HEK293 (cell line): ENCODE results near the gene LPCAT1.

ENCODE experiments used
- CTCF ChIA-PET: fragments of 350-600 bp; formaldehyde crosslinking; extraction: SDS; loops from one replicate; lab custom pipeline; 2021; ENCODE audit warnings: antibody characterized with exemption; lab: Yijun Ruan, JAX
- POLR2A ChIA-PET: fragments of 300-600 bp; formaldehyde crosslinking; extraction: SDS; loops from one replicate; lab custom pipeline; 2020; ENCODE audit warnings: antibody characterized with exemption, inconsistent platforms; lab: Yijun Ruan, JAX
- H3K27ac ChIP-seq: fragments of 200-500 bp; sonication (Bioruptor generic); 2 replicates; pipeline ENCODE4 v1.5.1; 2014; ENCODE audit warnings: low read depth, low read length, control low read depth, inconsistent platforms; ENCODE audit errors: extremely low read depth
- H3K36me3 ChIP-seq, 2 experiments: fragments of 200-500 bp in 1 of 2; sonication (Bioruptor generic) in 1 of 2; 1 replicate in 1 of 2; 2 replicates in 1 of 2; pipeline ENCODE4 v1.5.1; 2014 to 2017; ENCODE audit warnings: inconsistent platforms in 2 of 2, low read length in 2 of 2; ENCODE audit not compliant: control insufficient read depth in 2 of 2, insufficient read depth in 1 of 2
- H3K4me1 ChIP-seq: fragments of 200-500 bp; sonication (Bioruptor generic); 2 replicates; pipeline ENCODE4 v1.5.1; 2014; ENCODE audit warnings: mild to moderate bottlenecking, low read length, inconsistent platforms; ENCODE audit not compliant: control insufficient read depth, insufficient read depth
- H3K4me3 ChIP-seq: 2 replicates; pipeline ENCODE4 v1.5.1; 2011; ENCODE audit warnings: low read depth, mild to moderate bottlenecking, control low read depth, low read length, moderate library complexity
- H3K9me3 ChIP-seq: fragments of 200-500 bp; sonication (Bioruptor generic); 2 replicates; pipeline ENCODE4 v1.5.1; 2014; ENCODE audit warnings: low read depth, low read length, inconsistent platforms; ENCODE audit not compliant: control insufficient read depth, insufficient read depth
- BCL11B ChIP-seq: fragments of 450-650 bp; formaldehyde crosslinking; IDR thresholded peaks from 2 replicates; pipeline ENCODE4 v1.5.1; 2016; ENCODE audit warnings: low read depth, missing biosample characterization, missing genetic modification characterization
- SP7 ChIP-seq: fragments of 450-650 bp; formaldehyde crosslinking; IDR thresholded peaks from 2 replicates; pipeline ENCODE4 v1.5.1; 2016; ENCODE audit warnings: missing biosample characterization, missing genetic modification characterization
- ZNF112 ChIP-seq: fragments of 450-650 bp; formaldehyde crosslinking; IDR thresholded peaks from 2 replicates; pipeline ENCODE4 v1.5.0; 2017; ENCODE audit warnings: missing biosample characterization, missing genetic modification characterization
- ZNF24 ChIP-seq: fragments of 450-650 bp; formaldehyde crosslinking; IDR thresholded peaks from 2 replicates; pipeline ENCODE4 v1.5.1; 2016; ENCODE audit warnings: missing biosample characterization, missing genetic modification characterization
- ZNF248 ChIP-seq: fragments of 450-650 bp; formaldehyde crosslinking; IDR thresholded peaks from 2 replicates; pipeline ENCODE4 v1.5.1; 2017; ENCODE audit warnings: missing biosample characterization, missing genetic modification characterization
- ZNF274 ChIP-seq, 2 experiments: fragments of 200-500 bp in 1 of 2; fragments of 450-650 bp in 1 of 2; sonication (Bioruptor generic) in 1 of 2; formaldehyde crosslinking in 1 of 2; IDR thresholded peaks; 2 replicates each; pipeline versions ENCODE4 v1.5.1 to v1.6.1; 2014 to 2016; ENCODE audit warnings: borderline replicate concordance in 1 of 2, inconsistent platforms in 1 of 2, low read length in 1 of 2, missing biosample characterization in 1 of 2, missing genetic modification characterization in 1 of 2
- ZNF280D ChIP-seq: fragments of 450-650 bp; formaldehyde crosslinking; IDR thresholded peaks from 2 replicates; pipeline ENCODE4 v1.5.1; 2016; ENCODE audit warnings: missing biosample characterization, missing genetic modification characterization
- ZNF426 ChIP-seq: fragments of 450-650 bp; formaldehyde crosslinking; IDR thresholded peaks from 2 replicates; pipeline ENCODE4 v1.5.1; 2017; ENCODE audit warnings: missing biosample characterization, missing genetic modification characterization, mild to moderate bottlenecking, inconsistent platforms, moderate library complexity
- ZNF433 ChIP-seq: fragments of 450-650 bp; formaldehyde crosslinking; IDR thresholded peaks from 2 replicates; pipeline ENCODE4 v1.5.1; 2016; ENCODE audit warnings: missing biosample characterization, missing genetic modification characterization, low read depth
- ZNF530 ChIP-seq: fragments of 450-650 bp; formaldehyde crosslinking; IDR thresholded peaks from 2 replicates; pipeline ENCODE4 v1.5.1; 2016; ENCODE audit warnings: low read depth, missing biosample characterization, missing genetic modification characterization
- ZNF561 ChIP-seq: fragments of 450-650 bp; IDR thresholded peaks from 2 replicates; pipeline ENCODE4 v1.5.1; 2018; ENCODE audit warnings: missing biosample characterization, missing genetic modification characterization, borderline replicate concordance
- ZNF701 ChIP-seq: fragments of 450-650 bp; formaldehyde crosslinking; IDR thresholded peaks from 2 replicates; pipeline ENCODE4 v1.5.1; 2016; ENCODE audit warnings: missing biosample characterization, missing genetic modification characterization
- ZNF791 ChIP-seq: fragments of 450-650 bp; formaldehyde crosslinking; IDR thresholded peaks from 2 replicates; pipeline ENCODE4 v1.5.1; 2016; ENCODE audit warnings: missing biosample characterization, missing genetic modification characterization
- ZNF843 ChIP-seq: fragments of 450-650 bp; formaldehyde crosslinking; IDR thresholded peaks from 2 replicates; pipeline ENCODE4 v1.5.1; 2016; ENCODE audit warnings: missing biosample characterization, missing genetic modification characterization
- ZSCAN18 ChIP-seq: fragments of 450-650 bp; formaldehyde crosslinking; IDR thresholded peaks from 2 replicates; pipeline ENCODE4 v1.5.1; 2016; ENCODE audit warnings: missing biosample characterization, missing genetic modification characterization
- ZXDB ChIP-seq: fragments of 450-650 bp; formaldehyde crosslinking; IDR thresholded peaks from 2 replicates; pipeline ENCODE4 v1.5.1; 2016; ENCODE audit warnings: missing biosample characterization, missing genetic modification characterization
- TF ChIP-seq, protein P1 (sequence below): fragments of 450-650 bp; formaldehyde crosslinking; IDR thresholded peaks from 2 replicates; pipeline ENCODE4 v1.5.1; 2016; ENCODE audit warnings: missing biosample characterization, missing genetic modification characterization
- TF ChIP-seq, protein P2 (sequence below): fragments of 450-650 bp; IDR thresholded peaks from 2 replicates; pipeline ENCODE4 v1.5.1; 2018; ENCODE audit warnings: missing biosample characterization, mild to moderate bottlenecking, missing genetic modification characterization

LPCAT1 gene

GRCh38 chr5:1477341-1477740 lies 46.4 kb downstream of the LPCAT1 start (continued):
- TF ChIP-seq ZNF426 (tag by site-specific recombination) (no peak), ZSCAN18 (no peak)
- TF ChIP-seq, all 188 proteins: peak for 0

DNA sequence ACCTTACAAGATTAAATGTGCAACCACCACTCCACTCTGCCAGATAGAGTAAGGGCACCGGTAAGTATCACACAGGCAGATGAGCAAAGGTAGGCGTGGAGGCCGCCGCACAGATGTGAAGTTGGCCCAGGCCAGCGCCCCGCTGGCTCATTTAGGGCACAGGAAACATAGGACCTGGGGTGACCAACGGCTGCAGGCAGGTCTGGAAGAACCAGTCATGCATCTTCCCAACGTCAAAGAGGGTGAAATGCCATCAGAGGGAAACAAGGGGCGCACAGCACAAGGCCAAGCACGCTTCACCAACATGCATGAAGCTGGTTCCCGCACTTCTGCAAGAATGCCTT lies 46.8 kb downstream of the LPCAT1 start:
- CTCF ChIA-PET, result interaction anchor here (0.8 kb wide), 1 partner anchor 168 kb away, joined by 3 read pairs; no protein-coding TSS in a partner anchor
- POLR2A ChIA-PET, result no interaction called here
- no peaks in the 10 kb centered on the region for H3K4me1 ChIP-seq
- H3K4me3 ChIP-seq, result no peak overlapping the region
- H3K36me3 ChIP-seq, result peaks cover 7 to 83% of the 10 kb centered on the region in 2 experiments; a peak in 2 of 3 replicates
- TF ChIP-seq ZXDB (tag by site-specific recombination) (no peak), ZNF112 (no peak), ZNF433 (tag by site-specific recombination) (no peak), SP7 (tag by site-specific recombination) (no peak), ZNF280D (tag by site-specific recombination) (no peak), ZNF530 (tag by site-specific recombination) (no peak), ZNF561 (tag by site-specific recombination) (no peak), ZNF701 (tag by site-specific recombination) (no peak), ZNF248 (tag by site-specific recombination) (no peak), BCL11B (tag by site-specific recombination) (no peak), ZNF791 (tag by site-specific recombination) (no peak), ZNF24 (no peak), ZSCAN18 (no peak), ZNF843 (tag by site-specific recombination) (no peak), ZNF274 (IDR thresholded peaks at IDR 0.05; ENCODE audit: low read length) (no peak), ZNF274 (tag by site-specific recombination; IDR thresholded peaks at IDR 0.05; ENCODE audit: borderline replicate concordance) (no peak)
- TF ChIP-seq, protein P1, sequence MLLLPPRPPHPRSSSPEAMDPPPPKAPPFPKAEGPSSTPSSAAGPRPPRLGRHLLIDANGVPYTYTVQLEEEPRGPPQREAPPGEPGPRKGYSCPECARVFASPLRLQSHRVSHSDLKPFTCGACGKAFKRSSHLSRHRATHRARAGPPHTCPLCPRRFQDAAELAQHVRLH (tag by site-specific recombination), result no peak
- TF ChIP-seq, protein P2, sequence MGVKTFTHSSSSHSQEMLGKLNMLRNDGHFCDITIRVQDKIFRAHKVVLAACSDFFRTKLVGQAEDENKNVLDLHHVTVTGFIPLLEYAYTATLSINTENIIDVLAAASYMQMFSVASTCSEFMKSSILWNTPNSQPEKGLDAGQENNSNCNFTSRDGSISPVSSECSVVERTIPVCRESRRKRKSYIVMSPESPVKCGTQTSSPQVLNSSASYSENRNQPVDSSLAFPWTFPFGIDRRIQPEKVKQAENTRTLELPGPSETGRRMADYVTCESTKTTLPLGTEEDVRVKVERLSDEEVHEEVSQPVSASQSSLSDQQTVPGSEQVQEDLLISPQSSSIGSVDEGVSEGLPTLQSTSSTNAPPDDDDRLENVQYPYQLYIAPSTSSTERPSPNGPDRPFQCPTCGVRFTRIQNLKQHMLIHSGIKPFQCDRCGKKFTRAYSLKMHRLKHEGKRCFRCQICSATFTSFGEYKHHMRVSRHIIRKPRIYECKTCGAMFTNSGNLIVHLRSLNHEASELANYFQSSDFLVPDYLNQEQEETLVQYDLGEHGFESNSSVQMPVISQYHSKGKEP (tag by site-specific recombination), result no peak
- no peak overlapping the region for H3K27ac ChIP-seq
- H3K9me3 ChIP-seq, result no peaks in the 10 kb centered on the region
